Stimulated activated CD8-positive, alpha-beta memory T cell treated with anti-CD3 and anti-CD28 coated beads, Interleukin-7, amount 100 ng/mL, for 24 hours (primary cell): ENCODE measurements around the gene PTPRN2.
"Not testable (repeated sequence)": the region's sequence is repeated elsewhere in the genome, so short reads cannot be mapped to it uniquely, and the experiment has no call there.

Experiments used
- DNase-seq: peaks from one replicate; pipeline ENCODE4 v3.0.0-alpha.2; 2020; ENCODE audit warnings: low read depth

PTPRN2 gene

GRCh38 chr7:158516524-158516923 lies 71.1 kb downstream of the PTPRN2 start:
- no peak for DNase-seq

- no peak for DNase-seq
Observed at GRCh38 chr7:158512869-158513268, 74.8 kb downstream of the PTPRN2 start.

- DNase-seq = no peak
Observed at GRCh38 chr7:158512042-158512441, 75.6 kb downstream of the PTPRN2 start.

- DNase-seq = no peak
Observed at GRCh38 chr7:158508802-158509385, 78.7 kb downstream of the PTPRN2 start.

GRCh38 chr7:158508321-158508720 lies 79.3 kb downstream of the PTPRN2 start:
- DNase-seq = not testable (repeated sequence)

- no peak for DNase-seq
Observed at GRCh38 chr7:158507917-158508316, 79.7 kb downstream of the PTPRN2 start.

- DNase-seq = not testable (repeated sequence)
Observed at GRCh38 chr7:158507175-158507574, 80.4 kb downstream of the PTPRN2 start.

- no peak for DNase-seq
Observed at GRCh38 chr7:158506626-158507025, 81.0 kb downstream of the PTPRN2 start.

GRCh38 chr7:158505683-158506082 lies 81.9 kb downstream of the PTPRN2 start:
- DNase-seq = no peak

- no peak for DNase-seq
Observed at GRCh38 chr7:158502068-158502750, 85.4 kb downstream of the PTPRN2 start.

- DNase-seq = no peak
Observed at GRCh38 chr7:158501393-158502067, 86.1 kb downstream of the PTPRN2 start.

- no peak for DNase-seq
Observed at GRCh38 chr7:158500651-158501052, 87.0 kb downstream of the PTPRN2 start.

- DNase-seq = no peak
Observed at GRCh38 chr7:158499082-158499455, 88.6 kb downstream of the PTPRN2 start.

- no peak for DNase-seq
Observed at GRCh38 chr7:158498443-158499081, 89.1 kb downstream of the PTPRN2 start.

- no peak for DNase-seq
Observed at GRCh38 chr7:158497627-158498026, 90.0 kb downstream of the PTPRN2 start.

- DNase-seq = no peak
Observed at GRCh38 chr7:158495786-158496185, 91.8 kb downstream of the PTPRN2 start.

- no peak for DNase-seq
Observed at GRCh38 chr7:158495216-158495615, 92.4 kb downstream of the PTPRN2 start.

GRCh38 chr7:158494643-158495042 lies 93.0 kb downstream of the PTPRN2 start:
- DNase-seq = no peak

GRCh38 chr7:158494162-158494586 lies 93.4 kb downstream of the PTPRN2 start:
- DNase-seq = no peak

GRCh38 chr7:158492367-158492764 lies 95.3 kb downstream of the PTPRN2 start:
- DNase-seq = no peak

GRCh38 chr7:158491094-158491493 lies 96.5 kb downstream of the PTPRN2 start:
- DNase-seq = no peak

GRCh38 chr7:158490171-158490782 lies 97.3 kb downstream of the PTPRN2 start:
- DNase-seq = no peak
